GDM1 (cell line): Measurements from ENCODE around the gene RHBDL1.

Source experiments
- DNase-seq: peaks from one replicate; lab custom pipeline; 2025; lab: John Stamatoyannopoulos, UW

RHBDL1 gene

GRCh38 chr16:720447-720989, 45.0 kb downstream of the RHBDL1 start:
- no peak for DNase-seq

- DNase-seq = peak; percentile 54
These were observed 45.7 kb downstream of the RHBDL1 start, which contains the start of gene ANTKMT for GRCh38 chr16:720990-721764. ANTKMT (plus strand) TSS chr16:721146; CDS start chr16:721275, 129 bp downstream.

GRCh38 chr16:721765-722540, 46.5 kb downstream of the RHBDL1 start:
- no peak for DNase-seq

GRCh38 chr16:722835-723633, 47.6 kb downstream of the RHBDL1 start:
- no peak for DNase-seq

GRCh38 chr16:723695-724094, 48.2 kb downstream of the RHBDL1 start:
- DNase-seq = no peak

GRCh38 chr16:724188-725040, 48.9 kb downstream of the RHBDL1 start:
- DNase-seq = no peak

GRCh38 chr16:725041-725376, 49.5 kb downstream of the RHBDL1 start:
- DNase-seq = no peak

GRCh38 chr16:725463-726187, 50.2 kb downstream of the RHBDL1 start:
- no peak for DNase-seq

GRCh38 chr16:726188-726437, 50.6 kb downstream of the RHBDL1 start:
- DNase-seq = no peak

GRCh38 chr16:726438-727290, 51.2 kb downstream of the RHBDL1 start, which contains the start of the genes CCDC78 and HAGHL:
CCDC78 (minus strand) TSS chr16:726443; CDS start chr16:726367, 76 bp downstream.
HAGHL (plus strand) TSS chr16:727106; CDS start chr16:727510, 404 bp downstream.
- DNase-seq = no peak

- DNase-seq = no peak
These were observed 52.0 kb downstream of the RHBDL1 start for GRCh38 chr16:727291-727977.
